GM10847 (cell line): ENCODE measurements around the gene SSTR5.

Source experiments
- POLR2A ChIP-seq: IDR thresholded peaks from 2 replicates; pipeline ENCODE4 v1.6.1; 2011; ENCODE audit not compliant: insufficient read length; ENCODE audit errors: extremely low read depth

SSTR5 gene

GRCh38 chr16:1049113-1049975 is 23.2 kb upstream of the SSTR5 start:
- TF ChIP-seq POLR2A: no peak

- TF ChIP-seq POLR2A: no peak
Measured at GRCh38 chr16:1049976-1050247, 22.6 kb upstream of the SSTR5 start.

DNA sequence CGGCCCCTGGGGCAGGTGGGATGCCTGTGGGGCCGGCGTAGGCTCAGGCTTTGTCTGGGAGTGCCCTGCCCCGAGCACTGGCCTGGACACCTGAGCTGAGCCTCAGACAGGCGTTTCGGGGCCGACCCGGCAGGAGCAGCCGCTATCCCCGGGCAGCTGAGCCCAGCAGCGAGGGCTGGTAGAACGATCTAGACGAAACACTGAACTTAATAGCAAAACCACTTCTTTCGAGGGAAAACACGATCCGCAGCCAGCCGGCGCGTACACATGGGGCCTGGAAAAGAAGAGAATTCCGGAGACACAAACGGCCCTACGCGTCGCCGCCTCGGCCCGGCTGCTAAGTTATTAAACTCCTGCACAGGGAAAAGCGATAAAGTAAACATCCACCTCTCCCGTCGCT is 22.0 kb upstream of the SSTR5 start:
- no peak for TF ChIP-seq POLR2A

GRCh38 chr16:1050921-1051320 is 21.6 kb upstream of the SSTR5 start:
- TF ChIP-seq POLR2A: no peak

DNA sequence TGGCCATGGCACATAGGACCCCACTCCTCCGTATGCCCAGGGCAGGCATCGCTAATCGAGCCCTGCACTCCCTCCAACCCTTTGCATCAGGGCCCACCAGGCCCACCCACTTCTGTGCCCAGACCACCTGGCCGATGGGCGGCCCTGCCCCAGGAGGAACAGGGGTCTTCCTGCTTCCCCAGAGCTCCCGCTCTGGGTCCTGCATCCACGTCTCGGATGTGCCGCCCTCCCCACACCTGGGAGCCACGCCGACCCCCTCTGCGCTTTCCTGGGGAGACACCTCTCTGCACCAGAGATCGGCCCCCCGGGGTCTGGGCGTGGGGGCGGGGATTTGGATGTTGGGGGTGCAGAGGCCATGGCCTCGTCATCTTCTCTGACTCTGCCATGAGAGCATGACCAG is 21.1 kb upstream of the SSTR5 start:
- no peak for TF ChIP-seq POLR2A

- no peak for TF ChIP-seq POLR2A
Measured at GRCh38 chr16:1052721-1053120, 19.8 kb upstream of the SSTR5 start.

- TF ChIP-seq POLR2A: no peak
Measured at GRCh38 chr16:1053121-1053521, 19.4 kb upstream of the SSTR5 start.

GRCh38 chr16:1053700-1054368 is 18.7 kb upstream of the SSTR5 start:
- no peak for TF ChIP-seq POLR2A

DNA sequence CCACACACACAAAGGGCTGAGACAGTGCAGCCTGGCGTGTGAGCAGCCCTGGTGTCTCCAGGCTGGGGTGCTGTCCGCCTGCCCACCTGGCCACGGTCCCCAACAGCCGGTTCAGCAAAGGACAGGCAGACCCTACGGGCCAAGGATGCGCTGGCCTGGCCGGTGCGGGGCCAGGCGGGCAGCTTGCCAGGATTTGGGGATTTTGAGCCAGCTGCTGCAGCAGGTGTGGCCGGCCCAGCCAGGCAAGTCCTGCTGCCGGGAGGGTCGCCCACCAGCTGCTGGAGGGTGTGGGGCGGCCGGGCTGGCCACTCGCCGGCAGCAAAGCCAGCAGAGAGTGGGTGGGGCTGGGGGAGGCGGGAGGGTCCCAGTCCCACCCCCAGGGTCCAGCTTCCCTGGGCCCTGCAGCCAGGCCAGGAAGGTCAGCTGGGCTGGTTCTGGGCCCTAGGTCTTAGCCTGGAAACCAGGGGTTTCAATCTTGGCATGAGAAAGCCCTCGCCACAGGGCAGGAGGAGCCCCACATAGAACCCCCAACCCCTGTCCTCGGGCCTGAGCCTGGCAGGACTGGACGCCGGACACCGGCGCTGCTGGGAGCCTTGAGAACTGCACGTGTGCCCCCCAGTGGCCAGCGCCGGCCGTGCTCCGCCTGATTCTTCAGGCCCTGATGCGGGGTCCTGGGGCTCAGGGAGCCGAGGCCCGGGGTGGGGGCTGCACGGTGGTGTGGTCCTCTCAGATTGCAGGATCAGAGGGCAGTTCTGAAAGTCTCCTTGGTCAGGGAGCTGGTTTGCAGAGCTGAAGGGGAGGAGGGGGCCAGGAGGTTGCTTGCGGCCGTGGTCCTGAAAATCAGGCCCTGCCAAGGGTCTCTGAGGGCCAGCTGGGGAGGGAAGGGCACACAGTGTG is 17.6 kb upstream of the SSTR5 start:
- TF ChIP-seq POLR2A: no peak

- TF ChIP-seq POLR2A: no peak
Measured at GRCh38 chr16:1055557-1055924, 17.0 kb upstream of the SSTR5 start.

DNA sequence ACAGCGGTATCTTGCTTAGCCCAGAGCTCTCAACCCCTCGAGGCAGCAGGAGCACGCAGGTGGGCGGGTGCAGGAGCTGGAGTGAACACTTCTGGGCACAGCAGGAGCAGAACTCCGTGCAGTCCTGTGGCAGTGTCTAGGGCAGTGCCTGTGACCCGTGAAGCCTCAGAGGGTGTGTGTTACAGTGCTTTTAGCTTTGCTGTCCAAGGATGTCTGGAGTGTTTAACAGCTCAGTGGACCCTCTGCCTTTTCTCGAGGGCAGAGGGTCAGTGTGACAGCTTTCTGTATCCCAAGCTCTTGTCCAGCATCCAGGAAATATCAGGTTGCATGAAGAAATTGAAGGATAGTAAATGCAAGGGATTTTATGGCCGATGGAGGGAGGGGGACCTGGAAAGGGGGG is 16.4 kb upstream of the SSTR5 start:
- no peak for TF ChIP-seq POLR2A

GRCh38 chr16:1057252-1057932 is 15.2 kb upstream of the SSTR5 start:
- TF ChIP-seq POLR2A: no peak

DNA sequence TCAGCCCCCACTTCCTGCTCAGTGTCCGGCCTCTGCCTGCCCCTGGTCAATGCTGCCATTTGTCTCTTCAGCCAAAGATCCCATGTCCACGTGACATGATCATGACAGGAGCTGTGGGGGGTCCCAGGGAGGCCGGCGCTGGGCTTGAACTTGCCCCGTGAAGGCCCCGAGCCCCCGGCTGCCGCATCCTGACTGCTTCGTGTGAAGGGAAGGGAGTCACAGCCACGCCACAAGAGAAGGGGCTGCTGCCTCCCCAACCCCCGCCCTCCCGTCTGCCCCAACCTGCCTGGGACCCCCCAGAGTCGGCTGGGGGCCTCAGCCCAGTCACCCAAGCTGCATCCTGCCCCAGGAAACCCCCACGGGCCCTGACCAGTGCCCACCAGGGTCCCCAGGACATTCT is 14.3 kb upstream of the SSTR5 start:
- no peak for TF ChIP-seq POLR2A

GRCh38 chr16:1059310-1059709 is 13.2 kb upstream of the SSTR5 start:
- TF ChIP-seq POLR2A: no peak

DNA sequence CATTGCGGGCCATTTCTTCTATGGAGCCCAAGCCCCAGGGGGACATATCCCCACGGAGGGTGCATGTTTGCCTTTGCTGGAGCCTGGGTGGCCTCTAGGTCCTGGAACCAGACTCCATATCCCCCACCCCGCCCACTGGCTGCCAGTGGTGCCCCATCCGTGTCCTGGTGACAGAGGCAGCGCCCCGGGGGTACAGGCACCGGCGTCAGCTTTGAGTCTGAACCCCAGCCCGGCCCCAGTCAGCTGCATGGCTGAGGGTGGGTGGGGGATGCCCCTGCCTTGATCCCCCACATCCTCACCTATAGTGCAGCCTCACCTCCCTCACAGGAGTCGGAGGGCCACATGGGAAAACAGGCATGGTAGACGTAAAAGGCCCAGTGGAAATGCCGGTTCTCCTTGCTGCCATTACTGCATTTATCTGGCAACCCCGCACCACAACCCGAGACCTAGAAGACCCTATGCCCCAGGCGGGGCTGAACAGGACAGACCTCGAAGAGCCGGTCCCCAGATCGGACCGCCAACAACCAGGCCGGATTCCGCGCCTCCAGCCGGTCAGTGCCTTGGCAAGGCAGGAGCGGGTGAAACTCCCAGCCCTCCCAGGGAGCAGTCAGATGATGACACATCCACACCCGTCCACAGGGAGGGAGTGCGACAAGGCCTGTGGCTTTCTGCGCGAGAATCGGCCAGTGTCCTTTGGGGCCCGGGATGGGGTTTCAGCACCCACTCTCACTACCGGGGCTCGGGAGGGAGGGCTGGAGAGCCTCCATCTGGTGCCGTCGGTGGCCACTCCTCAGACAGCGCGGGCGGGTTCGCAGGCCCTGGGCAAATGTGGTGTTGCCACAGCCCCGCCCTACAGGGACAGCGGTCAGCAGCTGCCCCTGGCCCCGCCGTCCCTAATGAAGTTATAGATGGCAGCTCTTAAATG is 11.9 kb upstream of the SSTR5 start:
- no peak for TF ChIP-seq POLR2A
